Mesothelial cell of epicardium (in vitro differentiated cells): ENCODE measurements around the gene PRCP. TPM values are rescaled to one million over a fixed set of nuclear protein-coding genes. Genes with fewer than 3 reads are reported as not detected.
"Not testable (repeated sequence)": the region's sequence is repeated elsewhere in the genome, so short reads cannot be mapped to it uniquely, and the experiment has no call there.

Experiments
- DNase-seq, 2 experiments: peaks; one replicate each; pipeline ENCODE4 v3.0.0; 2021; ENCODE audit warnings: low spot score in 2 of 2; ENCODE audit not compliant: unreplicated experiment in 2 of 2
- H3K27ac Mint-ChIP-seq: 2 replicates; pipeline ENCODE4 v1.8.0; 2021; ENCODE audit warnings: mixed read lengths
- H3K27me3 Mint-ChIP-seq: 2 replicates; pipeline ENCODE4 v1.8.0; 2021; ENCODE audit warnings: low read depth, mixed read lengths
- H3K36me3 Mint-ChIP-seq: 2 replicates; pipeline ENCODE4 v1.8.0; 2021; ENCODE audit warnings: mixed read lengths
- H3K4me1 Mint-ChIP-seq: 2 replicates; pipeline ENCODE4 v1.8.0; 2021; ENCODE audit warnings: mixed read lengths
- H3K4me3 Mint-ChIP-seq: 2 replicates; pipeline ENCODE4 v1.8.0; 2021; ENCODE audit warnings: mild to moderate bottlenecking, moderate library complexity, mixed read lengths
- H3K9me3 Mint-ChIP-seq: 2 replicates; pipeline ENCODE4 v1.8.0; 2021; ENCODE audit warnings: mixed read lengths
- CTCF ChIP-seq: fragments of 200-600 bp; sonication (generic); IDR thresholded peaks from one replicate; pipeline ENCODE4 v1.5.0; 2021; ENCODE audit warnings: antibody characterized with exemption; ENCODE audit not compliant: unreplicated experiment
- total RNA-seq: library from RNA; stranded (reverse); gene quantifications from 3 replicates; pipeline ENCODE4 v1.2.1, GENCODE V29; 2021

The PRCP gene
- total RNA-seq, 1 donor from 2014 or later = 66.6 TPM

GRCh38 chr11:82858133-82858532 lies 42.1 kb downstream of the PRCP start:
- Mint-ChIP-seq H3K27ac (peak overlapping the region; percentile 94), H3K4me1 (peaks cover 11% of the 10 kb centered on the region), H3K4me3 (no peak overlapping the region), H3K27me3 (no peaks in the 10 kb centered on the region), H3K36me3 (peaks cover 10% of the 10 kb centered on the region), H3K9me3 (peaks cover 17% of the 10 kb centered on the region)
- DNase-seq = no peak
- TF ChIP-seq CTCF = no peak

GRCh38 chr11:82857145-82857544 lies 43.1 kb downstream of the PRCP start:
- Mint-ChIP-seq H3K27ac (no peak overlapping the region), H3K4me3 (no peak overlapping the region), H3K9me3 (peaks cover 17% of the 10 kb centered on the region), H3K27me3 (no peaks in the 10 kb centered on the region), H3K4me1 (peaks cover 11% of the 10 kb centered on the region), H3K36me3 (peaks cover 10% of the 10 kb centered on the region)
- no peak for TF ChIP-seq CTCF
- no peak for DNase-seq

GRCh38 chr11:82855616-82856015 lies 44.6 kb downstream of the PRCP start:
- DNase-seq = no peak
- Mint-ChIP-seq H3K36me3 (peaks cover 10% of the 10 kb centered on the region), H3K27ac (no peak overlapping the region), H3K4me1 (peaks cover 11% of the 10 kb centered on the region), H3K9me3 (peaks cover 17% of the 10 kb centered on the region), H3K27me3 (no peaks in the 10 kb centered on the region), H3K4me3 (no peak overlapping the region)
- no peak for TF ChIP-seq CTCF

- peaks cover 17% of the 10 kb centered on the region for H3K9me3 Mint-ChIP-seq
- H3K36me3 Mint-ChIP-seq, DNase-seq, H3K27ac Mint-ChIP-seq, H3K4me3 Mint-ChIP-seq, H3K27me3 Mint-ChIP-seq: not testable (repeated sequence)
- peaks cover 11% of the 10 kb centered on the region for H3K4me1 Mint-ChIP-seq
Measured at GRCh38 chr11:82854916-82855315, 45.3 kb downstream of the PRCP start.

- TF ChIP-seq CTCF = no peak
- peaks cover 17% of the 10 kb centered on the region for H3K9me3 Mint-ChIP-seq
- no peaks in the 10 kb centered on the region for H3K27me3 Mint-ChIP-seq
- no peak for DNase-seq
- no peak overlapping the region for H3K27ac Mint-ChIP-seq
- no peak overlapping the region for H3K4me3 Mint-ChIP-seq
- peaks cover 10% of the 10 kb centered on the region for H3K36me3 Mint-ChIP-seq
- H3K4me1 Mint-ChIP-seq = peaks cover 9% of the 10 kb centered on the region
Measured at GRCh38 chr11:82854242-82854641, 46.0 kb downstream of the PRCP start.

GRCh38 chr11:82848829-82849228 lies 51.4 kb downstream of the PRCP start:
- H3K36me3 Mint-ChIP-seq = peaks cover 3% of the 10 kb centered on the region
- H3K27ac Mint-ChIP-seq = no peak overlapping the region
- no peak overlapping the region for H3K4me3 Mint-ChIP-seq
- no peaks in the 10 kb centered on the region for H3K27me3 Mint-ChIP-seq
- no peak for TF ChIP-seq CTCF
- peaks cover 4% of the 10 kb centered on the region for H3K9me3 Mint-ChIP-seq
- no peak for DNase-seq
- no peaks in the 10 kb centered on the region for H3K4me1 Mint-ChIP-seq
